GM21528 (cell line): ENCODE results near the gene GTSF1L.
"Not testable (repeated sequence)": the region's sequence is repeated elsewhere in the genome, so short reads cannot be mapped to it uniquely, and the experiment has no call there.

Experiments used
- ATAC-seq: cut with Tn5 transposase; IDR thresholded peaks from one replicate; pipeline ENCODE4 v1.9.1; 2021; ENCODE audit warnings: mild to moderate bottlenecking, moderate library complexity; ENCODE audit not compliant: unreplicated experiment, low FRiP score

The GTSF1L gene

GRCh38 chr20:43726811-43727338 lies at the start of gene GTSF1L:
GTSF1L (minus strand) TSS chr20:43727002; CDS start chr20:43726694, 308 bp downstream.
- ATAC-seq = no peak

- ATAC-seq = no peak
Observed at GRCh38 chr20:43774754-43775153, 48.0 kb upstream of the GTSF1L start.

- ATAC-seq = no peak
Observed at GRCh38 chr20:43771503-43772190, 44.8 kb upstream of the GTSF1L start.

GRCh38 chr20:43770342-43770741 lies 43.5 kb upstream of the GTSF1L start:
- no peak for ATAC-seq

- ATAC-seq = no peak
Observed at GRCh38 chr20:43767686-43768474, 41.1 kb upstream of the GTSF1L start.

GRCh38 chr20:43766917-43767316 lies 40.1 kb upstream of the GTSF1L start:
- ATAC-seq = no peak

- no peak for ATAC-seq
Observed at GRCh38 chr20:43766385-43766784, 39.6 kb upstream of the GTSF1L start.

GRCh38 chr20:43765916-43766315 lies 39.1 kb upstream of the GTSF1L start:
- no peak for ATAC-seq

GRCh38 chr20:43762911-43763310 lies 36.1 kb upstream of the GTSF1L start:
- ATAC-seq = no peak

GRCh38 chr20:43761386-43762340 lies 34.9 kb upstream of the GTSF1L start:
- no peak for ATAC-seq

GRCh38 chr20:43757888-43758287 lies 31.1 kb upstream of the GTSF1L start:
- not testable (repeated sequence) for ATAC-seq

- no peak for ATAC-seq
Observed at GRCh38 chr20:43755851-43756250, 29.0 kb upstream of the GTSF1L start.

- no peak for ATAC-seq
Observed at GRCh38 chr20:43755390-43755789, 28.6 kb upstream of the GTSF1L start.

GRCh38 chr20:43752561-43753301 lies 25.9 kb upstream of the GTSF1L start:
- ATAC-seq = peak; percentile 55

- ATAC-seq = no peak
Observed at GRCh38 chr20:43752051-43752360, 25.2 kb upstream of the GTSF1L start.

- ATAC-seq = peak; percentile 71
Observed at GRCh38 chr20:43751167-43752050, 24.6 kb upstream of the GTSF1L start.

GRCh38 chr20:43750774-43751166 lies 24.0 kb upstream of the GTSF1L start:
- no peak for ATAC-seq

GRCh38 chr20:43749734-43750294 lies 23.0 kb upstream of the GTSF1L start:
- ATAC-seq = no peak

- no peak for ATAC-seq
Observed at GRCh38 chr20:43748274-43748673, 21.5 kb upstream of the GTSF1L start.
